GM18951 (cell line): ENCODE measurements around the gene COX6A2.
A peak's percentile ranks its signal among the peaks of the same experiment; 100 is the strongest.

Source experiments
- POLR2A ChIP-seq: IDR thresholded peaks from 4 replicates; pipeline ENCODE4 v1.6.1; 2011; ENCODE audit warnings: mild to moderate bottlenecking; ENCODE audit not compliant: insufficient read length, insufficient read depth; ENCODE audit errors: extremely low read depth
- in situ Hi-C: fragments of 300-500 bp; cut with MboI; formaldehyde crosslinking; loops from one replicate; pipeline ENCODE4 v1.12.0; 2022; ENCODE audit warnings: low sequenced_read_pairs, mixed read lengths, inconsistent platforms; ENCODE audit not compliant: unreplicated experiment

The COX6A2 gene

DNA sequence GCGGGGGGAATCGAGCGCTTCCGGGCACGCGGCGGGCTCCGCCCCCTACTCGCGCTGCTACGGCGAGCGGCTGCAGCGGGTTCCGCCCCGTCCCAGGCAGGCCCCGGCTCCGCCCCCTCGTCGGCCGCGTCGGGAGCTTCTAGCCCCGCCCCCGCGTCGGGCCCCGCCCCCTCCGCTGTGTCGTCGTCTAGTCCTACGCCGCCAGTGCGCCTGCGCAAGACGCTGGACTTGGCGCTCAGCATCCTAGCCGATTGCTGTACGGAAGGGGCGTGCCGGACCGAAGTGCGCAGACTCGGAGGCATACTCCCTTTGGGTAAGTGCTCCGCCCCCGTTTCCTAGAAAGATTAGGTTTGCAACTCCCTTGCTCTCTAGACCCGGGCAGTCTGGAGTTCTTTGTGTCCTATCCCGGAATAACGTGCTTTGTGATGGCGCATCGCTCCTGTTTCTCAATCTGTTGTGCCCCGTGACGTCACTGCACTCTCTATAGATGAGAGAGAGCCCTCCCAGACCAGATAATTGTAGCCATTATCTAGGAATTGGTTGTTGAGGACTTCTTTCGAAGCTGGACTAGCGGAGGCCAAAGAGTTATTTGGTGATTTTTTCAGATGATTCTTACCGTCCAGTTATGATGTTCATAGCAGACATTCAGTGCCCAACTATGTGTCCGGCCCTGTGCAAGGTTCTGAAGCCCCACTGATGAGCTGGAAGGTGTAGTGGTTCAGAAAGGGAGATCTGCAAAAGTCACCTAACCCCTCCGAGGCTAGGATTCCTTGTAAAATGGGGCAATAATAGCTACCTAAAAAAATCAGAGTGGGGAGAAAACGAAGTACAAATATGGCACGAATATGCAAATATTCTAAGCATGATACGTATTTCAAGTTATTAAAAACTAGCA lies 31.8 kb upstream of the COX6A2 start:
- in situ Hi-C loops, result loop anchor here (25.0 kb wide), 1 partner anchor 402 kb away; the partner anchor contains the start of gene ZNF267
- peak; percentile 47 for TF ChIP-seq POLR2A

DNA sequence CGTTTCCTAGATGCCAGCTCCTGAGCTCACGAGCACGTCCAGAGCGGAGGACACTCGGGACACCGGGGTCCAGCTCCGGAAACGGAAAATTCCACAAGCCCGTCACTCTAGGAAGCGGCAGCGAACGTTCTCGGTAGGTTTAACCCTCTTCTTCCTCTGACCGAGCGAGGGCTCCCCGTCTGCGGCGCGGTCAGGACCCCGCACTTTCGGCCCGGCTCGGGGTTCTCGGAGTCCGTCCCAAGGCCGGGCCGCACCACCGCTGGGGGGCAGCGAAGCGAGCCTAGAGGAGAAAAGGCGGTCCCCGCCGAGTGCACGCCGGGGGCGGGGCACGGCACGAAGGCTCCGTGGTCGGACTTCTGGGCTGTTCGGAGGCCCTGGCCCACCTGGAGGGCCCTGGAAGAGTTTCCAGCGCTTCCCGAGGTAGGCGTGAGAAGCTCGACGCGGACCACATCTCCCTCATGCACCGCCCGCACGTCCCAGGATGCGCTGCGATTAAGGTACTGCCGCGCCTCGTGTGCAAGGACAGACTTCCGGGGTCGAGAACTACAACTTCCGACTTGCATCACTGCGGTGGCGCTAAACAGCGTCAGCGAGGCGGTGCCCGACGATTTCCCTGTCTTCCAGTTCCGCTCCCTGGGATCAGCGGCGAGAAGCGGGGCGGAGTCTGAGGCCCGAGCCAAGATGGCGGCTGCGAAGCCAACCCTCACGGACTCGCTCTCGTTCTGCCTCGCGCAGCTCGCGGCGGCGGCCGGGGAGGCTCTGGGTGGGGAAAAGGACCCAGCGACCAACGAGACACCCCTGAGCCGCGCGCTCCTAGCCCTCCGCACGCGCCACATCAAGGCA lies 30.9 kb upstream of the COX6A2 start, which contains the start of gene ARMC5:
TSS of gene ARMC5 (plus strand) at position 658 of the 843 bp plus-strand sequence. CDS start at position 682, 24 bp downstream.
- in situ Hi-C loops, result loop anchor here (25.0 kb wide), 1 partner anchor 403 kb away; the partner anchor contains the start of gene ZNF267
- peak; percentile 59 for TF ChIP-seq POLR2A

DNA sequence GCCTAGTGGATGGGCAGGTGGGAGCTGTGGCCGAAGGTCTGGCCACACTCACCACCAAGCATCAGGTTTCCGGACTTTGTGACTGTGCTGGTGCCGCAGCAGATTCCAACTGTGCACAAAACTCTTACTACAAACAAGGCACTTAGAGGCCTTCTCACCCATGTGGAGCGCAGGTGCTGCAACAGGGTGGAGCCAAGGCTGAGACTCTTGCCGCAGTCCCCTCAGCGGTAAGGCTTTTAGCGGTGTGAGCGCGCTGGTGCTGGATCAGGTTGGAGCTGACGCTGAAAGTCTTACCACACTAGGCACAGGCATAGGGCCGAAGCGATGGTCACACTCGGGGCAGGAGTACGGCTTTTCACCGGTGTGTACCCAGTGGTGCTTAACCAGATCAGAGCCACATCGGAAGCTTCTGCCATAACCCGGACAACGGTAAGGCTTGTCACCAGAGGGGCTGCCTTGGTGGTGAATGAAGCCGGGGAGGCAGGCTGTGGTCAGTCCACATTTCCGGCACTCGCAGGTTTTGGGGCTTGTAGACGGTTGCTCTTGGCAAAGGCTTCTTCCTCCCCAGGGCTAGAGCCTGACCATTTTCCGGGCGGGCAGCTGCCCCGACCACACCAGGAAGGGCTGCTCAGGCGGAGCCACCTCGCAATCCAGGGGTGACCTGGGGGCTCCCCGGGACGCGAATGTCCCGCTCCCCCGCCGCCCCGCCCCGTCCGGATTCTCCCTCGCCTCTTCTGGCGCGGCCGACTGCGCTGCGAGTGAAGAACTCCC lies 30.1 kb upstream of the COX6A2 start:
- in situ Hi-C loops, result loop anchor here (25.0 kb wide), 1 partner anchor 404 kb away; the partner anchor contains the start of gene ZNF267

DNA sequence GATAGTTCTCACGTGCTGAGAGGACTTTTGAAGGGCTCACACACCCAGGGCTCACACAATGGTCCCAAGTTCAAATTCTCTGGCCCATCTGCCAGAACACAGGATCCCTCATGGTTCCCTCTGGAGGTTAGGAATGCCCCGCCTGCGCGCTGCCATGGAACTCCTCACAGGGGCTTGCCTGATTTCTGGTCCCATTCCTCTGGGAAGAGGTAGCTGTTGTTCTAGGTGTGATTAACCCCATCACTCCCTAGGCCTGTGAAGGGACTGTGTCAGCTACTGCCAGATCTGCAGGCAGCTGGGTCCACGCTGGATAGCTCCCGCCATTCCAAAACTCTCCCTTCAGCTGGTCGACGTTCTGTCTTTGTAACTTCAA lies 28.8 kb upstream of the COX6A2 start:
- in situ Hi-C loops, result loop anchor here (25.0 kb wide), 1 partner anchor 405 kb away; the partner anchor contains the start of gene ZNF267

More for the DNA sequence above, 30.1 kb upstream of the COX6A2 start:
- peak; percentile 33 for TF ChIP-seq POLR2A

DNA sequence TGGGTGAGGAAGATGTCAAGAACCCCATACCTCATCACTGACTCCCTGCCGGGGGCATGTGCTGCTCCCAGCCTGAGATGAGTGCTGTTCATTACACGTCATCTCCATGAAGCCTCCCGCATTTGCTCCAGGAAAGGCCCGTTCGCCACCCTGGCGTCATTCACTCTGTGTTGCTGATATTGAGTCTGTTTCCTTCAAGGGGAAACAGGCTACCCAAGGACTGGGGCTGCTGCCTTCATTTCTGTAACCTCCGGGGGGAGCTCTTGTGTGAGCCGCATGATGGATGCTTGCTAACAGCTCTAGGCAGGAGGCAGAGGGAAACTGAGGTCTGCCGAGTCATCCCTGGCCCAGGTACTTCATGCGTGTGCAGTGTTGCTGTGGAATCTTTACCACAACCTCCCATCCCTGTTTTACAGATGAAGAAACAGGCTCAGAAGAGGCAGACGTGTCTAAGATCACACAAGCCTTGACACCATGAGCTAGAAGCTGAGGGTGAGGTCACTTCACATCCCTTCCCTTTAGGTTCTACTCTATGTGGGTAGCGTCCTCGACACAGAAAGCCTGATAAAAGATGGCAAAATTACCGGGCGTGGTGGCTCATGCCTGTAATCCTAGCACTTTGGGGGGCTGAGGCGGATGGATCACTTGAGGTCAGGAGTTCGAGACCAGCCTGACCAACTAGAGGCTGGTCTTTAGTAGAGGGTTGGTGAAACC lies 27.6 kb upstream of the COX6A2 start:
- in situ Hi-C loops, result loop anchor here (25.0 kb wide), 1 partner anchor 407 kb away; the partner anchor contains the start of gene ZNF267
- no peak for TF ChIP-seq POLR2A

More for the DNA sequence above, 28.8 kb upstream of the COX6A2 start:
- TF ChIP-seq POLR2A, result no peak

DNA sequence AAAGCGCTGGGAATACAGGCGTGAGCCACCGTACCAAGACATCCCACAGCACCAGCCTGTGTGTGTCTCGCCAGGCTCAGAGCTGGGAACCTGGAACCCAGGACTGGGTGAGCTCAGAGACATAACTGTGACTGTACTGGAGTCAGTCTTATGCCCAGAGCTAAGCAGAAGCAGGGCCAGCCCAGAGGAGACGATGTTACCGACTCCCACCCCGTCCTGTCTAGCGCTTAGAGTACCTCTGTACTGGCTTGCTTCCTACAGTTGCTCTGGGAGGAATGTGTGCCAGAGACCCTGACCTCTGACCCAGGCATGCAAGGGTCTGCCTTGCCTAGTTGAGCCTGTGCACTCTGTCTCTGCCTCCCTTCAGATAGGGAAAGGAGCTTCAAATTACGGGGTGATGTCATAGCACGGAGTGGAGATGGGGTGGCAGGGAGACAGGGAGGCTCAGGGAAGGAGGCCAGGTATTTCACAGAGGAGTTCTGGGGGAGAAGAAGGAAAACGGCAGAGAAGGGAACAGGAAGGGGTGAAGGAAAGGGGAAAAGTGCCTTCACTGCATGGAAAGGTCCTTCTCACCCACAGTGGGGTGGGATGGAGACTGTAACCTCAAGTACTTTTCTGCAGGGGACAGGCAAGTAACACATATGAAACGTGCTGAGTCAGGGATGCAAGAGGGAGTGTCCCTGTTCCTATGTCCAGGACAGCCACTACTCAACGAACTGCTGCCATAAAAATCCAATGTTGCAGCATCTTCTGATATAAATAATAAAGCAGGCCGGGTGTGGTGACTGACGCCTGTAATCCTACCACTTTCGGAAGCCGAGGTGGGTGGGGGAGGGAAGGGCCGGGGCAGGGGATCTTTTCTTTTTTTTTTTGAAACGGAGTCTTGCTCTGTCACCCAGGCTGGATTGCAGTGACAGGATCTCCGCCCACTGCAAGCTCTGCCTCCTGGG lies 25.4 kb upstream of the COX6A2 start:
- in situ Hi-C loops, result loop anchor here (25.0 kb wide), 1 partner anchor 409 kb away; the partner anchor contains the start of gene ZNF267

DNA sequence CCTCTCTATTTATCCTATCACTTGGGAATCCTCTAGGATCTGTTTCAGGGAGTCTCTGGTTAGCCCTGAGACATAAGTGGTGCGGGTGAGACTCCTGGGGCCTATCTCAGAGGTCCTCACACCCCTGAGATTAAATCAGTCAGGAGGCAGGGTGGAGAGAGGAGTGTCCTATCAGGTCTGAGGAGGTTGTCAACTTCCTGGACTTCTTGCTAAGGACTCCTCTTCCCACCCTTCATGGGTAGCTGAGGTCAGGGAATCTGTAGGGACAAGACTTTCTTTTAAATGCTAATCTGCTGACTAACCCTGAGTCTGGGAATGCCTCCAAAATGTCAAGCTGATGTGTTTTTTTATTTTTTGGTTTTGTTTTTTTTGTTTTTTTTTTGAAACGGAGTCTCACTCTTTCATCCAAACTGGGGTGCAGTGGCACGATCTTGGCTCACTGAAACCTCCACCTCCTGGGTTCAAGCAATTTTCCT lies 24.5 kb upstream of the COX6A2 start:
- no peak for TF ChIP-seq POLR2A
- in situ Hi-C loops, result loop anchor here (25.0 kb wide), 1 partner anchor 410 kb away; the partner anchor contains the start of gene ZNF267

More for the DNA sequence above, 25.4 kb upstream of the COX6A2 start:
- TF ChIP-seq POLR2A, result no peak

DNA sequence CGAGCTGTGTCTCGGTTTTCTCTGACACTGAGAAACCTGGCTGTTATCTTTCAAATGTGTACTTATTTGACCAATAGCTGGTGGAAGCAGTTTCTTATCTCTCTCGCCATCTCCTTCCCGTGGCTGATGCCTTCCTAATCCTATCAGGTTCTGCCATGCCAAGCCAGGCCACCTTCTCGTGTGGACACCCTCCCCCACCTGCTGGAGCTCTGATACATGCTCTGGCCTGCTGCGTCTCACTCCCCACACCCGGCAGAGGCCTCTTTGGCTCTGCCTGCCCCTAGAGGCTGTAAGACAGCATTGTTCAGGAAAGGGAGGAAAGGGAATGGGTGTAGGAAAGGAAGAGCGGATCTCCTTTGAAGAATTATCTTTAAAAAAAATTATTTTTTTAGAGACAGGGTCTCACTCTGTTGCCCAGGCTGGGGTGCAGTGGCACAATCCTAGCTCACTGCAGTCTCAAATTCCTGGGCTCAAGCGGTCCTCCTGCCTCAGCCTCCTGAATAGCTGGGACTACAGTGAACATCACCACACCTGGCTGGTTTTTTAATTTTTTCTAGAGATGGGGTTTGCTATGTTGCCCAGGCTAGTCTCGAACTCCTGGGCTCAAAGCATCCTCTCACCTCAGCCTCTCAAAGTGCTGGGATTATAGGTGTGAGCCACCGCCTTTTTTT lies 23.7 kb upstream of the COX6A2 start:
- in situ Hi-C loops, result loop anchor here (25.0 kb wide), 1 partner anchor 410 kb away; the partner anchor contains the start of gene ZNF267
- TF ChIP-seq POLR2A, result peak; percentile 14

DNA sequence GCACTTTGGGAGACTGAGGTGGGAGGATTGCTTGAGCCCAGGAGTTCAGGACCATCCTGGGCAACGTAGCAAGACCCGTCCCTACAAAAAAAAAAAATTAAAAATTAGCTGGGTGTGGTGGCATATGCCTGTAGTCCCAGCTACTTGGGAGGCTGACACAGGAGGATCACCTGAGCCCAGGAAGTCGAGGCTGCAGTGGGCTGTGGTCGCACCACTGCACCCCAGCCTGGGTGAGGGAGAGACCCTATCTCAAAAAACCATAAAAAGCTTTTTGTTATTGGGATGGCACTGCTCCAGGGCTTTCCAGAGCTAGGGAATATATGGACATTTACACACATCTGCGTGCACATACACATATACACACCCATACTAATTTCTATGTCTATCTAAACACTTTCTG lies 23.0 kb upstream of the COX6A2 start:
- in situ Hi-C loops, result loop anchor here (25.0 kb wide), 1 partner anchor 411 kb away; the partner anchor contains the start of gene ZNF267
- TF ChIP-seq POLR2A, result no peak

DNA sequence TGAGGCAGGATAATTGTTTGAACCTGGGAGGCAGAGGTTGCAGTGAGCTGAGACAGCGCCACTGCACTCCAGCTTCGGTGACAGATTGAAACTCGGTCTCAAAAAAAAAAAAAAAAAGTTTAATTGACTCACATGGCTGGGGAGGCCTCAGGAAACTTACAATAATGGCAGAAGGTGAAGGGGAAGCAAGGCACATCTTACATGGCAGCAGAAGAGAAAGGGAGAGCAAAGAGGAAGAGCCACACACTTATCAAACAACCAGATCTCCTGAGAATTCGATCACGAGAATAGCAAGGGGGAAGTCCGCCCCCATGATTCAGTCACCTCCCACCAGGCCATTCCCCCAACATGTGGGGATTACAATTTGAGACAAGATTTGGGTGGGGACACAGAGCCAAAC lies 17.8 kb upstream of the COX6A2 start:
- in situ Hi-C loops, result loop anchor here (25.0 kb wide), 1 partner anchor 459 kb away; the partner anchor contains the start of gene HSD3B7

DNA sequence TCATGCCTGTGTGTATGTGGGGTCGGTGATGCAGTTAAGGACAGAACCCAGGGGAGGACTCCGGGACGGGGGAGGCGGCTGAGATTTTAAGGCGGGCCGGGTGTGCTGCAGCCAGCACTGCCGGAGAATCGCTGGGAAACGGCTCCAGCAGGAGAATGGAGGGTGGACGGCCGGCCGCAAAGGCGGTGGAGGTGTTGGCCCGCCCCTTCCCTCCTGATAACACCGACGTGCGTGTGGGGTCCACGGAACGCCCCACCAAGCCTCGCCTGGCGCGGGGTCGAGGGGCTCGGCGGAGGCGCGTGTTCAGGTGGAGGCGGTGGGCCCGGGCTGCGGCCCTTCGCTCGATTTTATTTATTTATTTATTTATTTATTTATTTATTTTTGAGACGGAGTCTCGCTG lies 13.8 kb upstream of the COX6A2 start:
- in situ Hi-C loops, result loop anchor here (25.0 kb wide), 1 partner anchor 455 kb away; the partner anchor contains the start of gene HSD3B7
- TF ChIP-seq POLR2A, result no peak
